IMR-90 (cell line): ENCODE results near the gene PLCG2. TPM values are rescaled to one million over a fixed set of nuclear protein-coding genes. Genes with fewer than 3 reads are reported as not detected.

Experiments used
- ATAC-seq: fragments of 200-7000 bp; cut with Tn5 transposase; 2 replicates; pipeline ENCODE4 v1.9.1; 2020; ENCODE audit warnings: low read depth, mild to moderate bottlenecking, moderate library complexity
- BruUV-seq: library from RNA; stranded (reverse); fragments of 400-500 nt; replicated peaks from 2 replicates; lab custom pipeline; 2021; lab: Mats Ljungman, UMichigan
- CTCF ChIA-PET: fragments of 300-600 bp; formaldehyde crosslinking; extraction: SDS; loops from one replicate; lab custom pipeline; 2021; ENCODE audit warnings: antibody characterized with exemption; lab: Yijun Ruan, JAX
- POLR2A ChIA-PET: fragments of 300-600 bp; sonication (Branson Sonifier 250); formaldehyde crosslinking; loops from one replicate; lab custom pipeline; 2022; ENCODE audit warnings: antibody characterized with exemption; ENCODE audit not compliant: unreplicated experiment; lab: Charles Lee
- DNase-seq: peaks from one replicate; pipeline ENCODE4 v3.0.0; 2013
- H2AFZ ChIP-seq: replicated peaks from 2 replicates; pipeline ENCODE3; 2013; ENCODE audit warnings: low read length, mild to moderate bottlenecking; ENCODE audit not compliant: poor library complexity
- H2AK5ac ChIP-seq: 2 replicates; pipeline ENCODE4 v1.6.1; 2013; ENCODE audit warnings: low read depth, low read length, inconsistent platforms
- H2AK9ac ChIP-seq: replicated peaks from 2 replicates; pipeline ENCODE3; 2013; ENCODE audit warnings: mild to moderate bottlenecking, low read depth, low read length, moderate library complexity; ENCODE audit not compliant: poor library complexity
- H2BK120ac ChIP-seq: 2 replicates; pipeline ENCODE4 v1.6.1; 2013; ENCODE audit warnings: low read depth, low read length, inconsistent platforms
- H2BK15ac ChIP-seq: 3 replicates; pipeline ENCODE4 v1.6.1; 2013; ENCODE audit warnings: low read depth, low read length, inconsistent platforms
- H2BK20ac ChIP-seq: 2 replicates; pipeline ENCODE4 v1.6.1; 2013; ENCODE audit warnings: low read depth, mild to moderate bottlenecking, inconsistent platforms, low read length, moderate library complexity
- H2BK5ac ChIP-seq: 2 replicates; pipeline ENCODE4 v1.6.1; 2013; ENCODE audit warnings: mild to moderate bottlenecking, low read depth, low read length, inconsistent platforms; ENCODE audit not compliant: poor library complexity, severe bottlenecking
- H3K14ac ChIP-seq: replicated peaks from 2 replicates; pipeline ENCODE4 v1.6.1; 2013; ENCODE audit warnings: low read depth, low read length, inconsistent platforms
- H3K18ac ChIP-seq: 2 replicates; pipeline ENCODE4 v1.6.1; 2013; ENCODE audit warnings: low read depth, low read length, control low read depth
- H3K23ac ChIP-seq: 2 replicates; pipeline ENCODE4 v1.6.1; 2013; ENCODE audit warnings: low read depth, low read length, inconsistent platforms
- H3K27ac ChIP-seq: 2 replicates; pipeline ENCODE4 v1.5.1; 2013; ENCODE audit warnings: mild to moderate bottlenecking, control low read depth, low read length; ENCODE audit not compliant: insufficient read depth
- H3K27me3 ChIP-seq: 2 replicates; pipeline ENCODE4 v1.6.1; 2013; ENCODE audit warnings: low read length; ENCODE audit not compliant: control insufficient read depth, insufficient read depth
- H3K36me3 ChIP-seq: 2 replicates; pipeline ENCODE4 v1.6.1; 2013; ENCODE audit warnings: low read length, mixed read lengths; ENCODE audit not compliant: control insufficient read depth, insufficient read depth
- H3K4ac ChIP-seq: 2 replicates; pipeline ENCODE4 v1.6.1; 2013; ENCODE audit warnings: low read depth, low read length, inconsistent platforms
- H3K4me1 ChIP-seq: 2 replicates; pipeline ENCODE4 v1.6.1; 2013; ENCODE audit warnings: low read length, mixed read lengths; ENCODE audit not compliant: control insufficient read depth, insufficient read depth
- H3K4me2 ChIP-seq: 2 replicates; pipeline ENCODE4 v1.6.1; 2013; ENCODE audit warnings: low read depth, mild to moderate bottlenecking, control low read depth, low read length, moderate library complexity
- H3K4me3 ChIP-seq: 2 replicates; pipeline ENCODE4 v1.5.1; 2013; ENCODE audit warnings: low read depth, mild to moderate bottlenecking, control low read depth, low read length, moderate library complexity; ENCODE audit not compliant: insufficient read depth
- H3K56ac ChIP-seq: 2 replicates; pipeline ENCODE4 v1.6.1; 2013; ENCODE audit warnings: low read length, inconsistent platforms; ENCODE audit not compliant: insufficient read depth; ENCODE audit errors: extremely low read depth
- H3K79me1 ChIP-seq, 2 experiments: 2 replicates each; pipeline ENCODE4 v1.6.1; 2013; ENCODE audit warnings: low read length in 2 of 2, inconsistent platforms in 1 of 2, low read depth in 1 of 2
- H3K9ac ChIP-seq: 2 replicates; pipeline ENCODE4 v1.6.1; 2013; ENCODE audit warnings: low read depth, low read length, control low read depth
- H3K9me1 ChIP-seq: 2 replicates; pipeline ENCODE4 v1.6.1; 2013; ENCODE audit warnings: low read length, inconsistent platforms; ENCODE audit not compliant: insufficient read depth
- H3K9me3 ChIP-seq: 2 replicates; pipeline ENCODE4 v1.6.1; 2013; ENCODE audit warnings: low read length; ENCODE audit not compliant: control insufficient read depth, insufficient read depth
- H4K20me1 ChIP-seq: 2 replicates; pipeline ENCODE4 v1.6.1; 2013; ENCODE audit warnings: low read length, inconsistent platforms; ENCODE audit not compliant: insufficient read depth
- H4K5ac ChIP-seq: 2 replicates; pipeline ENCODE4 v1.6.1; 2013; ENCODE audit warnings: mild to moderate bottlenecking, low read depth, low read length, control low read depth
- H4K8ac ChIP-seq, 2 experiments: 2 replicates each; pipeline ENCODE4 v1.6.1; 2013; ENCODE audit warnings: low read depth in 2 of 2, low read length in 2 of 2, control low read depth in 1 of 2, inconsistent platforms in 1 of 2
- H4K91ac ChIP-seq: 2 replicates; pipeline ENCODE4 v1.6.1; 2013; ENCODE audit warnings: low read depth, low read length, inconsistent platforms; ENCODE audit not compliant: insufficient read depth
- CTCF ChIP-seq: conservative IDR thresholded peaks from 2 replicates; pipeline ENCODE4 v1.5.1; 2012; ENCODE audit warnings: mild to moderate bottlenecking, low read depth, low read length, improper control_type of control experiment
- MXI1 ChIP-seq: IDR thresholded peaks from 2 replicates; pipeline ENCODE4 v1.6.1; 2012; ENCODE audit warnings: low read depth, mild to moderate bottlenecking, low read length, moderate library complexity, borderline replicate concordance
- NFE2L2 ChIP-seq: fragments of 150-350 bp; IDR thresholded peaks from 2 replicates; pipeline ENCODE4 v1.6.1; 2016; ENCODE audit warnings: low read depth, mild to moderate bottlenecking, low read length
- POLR2A ChIP-seq: IDR thresholded peaks from 2 replicates; pipeline ENCODE4 v1.6.1; 2012; ENCODE audit warnings: mild to moderate bottlenecking, low read depth, low read length
- RAD21 ChIP-seq: IDR thresholded peaks from 2 replicates; pipeline ENCODE4 v1.6.1; 2012; ENCODE audit warnings: low read length, improper control_type of control experiment
- USF2 ChIP-seq: fragments of 150-350 bp; IDR thresholded peaks from 2 replicates; pipeline ENCODE4 v1.6.1; 2017; ENCODE audit warnings: mild to moderate bottlenecking, antibody characterized with exemption, low read length, low read depth
- WGBS, 2 experiments: methylation state at CpG; one replicate each; pipeline versions ENCODE4 v1.1.5 to v1.1.7; 2013; ENCODE audit warnings: missing lambda C conversion rate in 2 of 2; ENCODE audit not compliant: insufficient read length in 1 of 2; ENCODE audit errors: extremely low coverage in 2 of 2; 5-methylcytosine and 5-hydroxymethylcytosine counted together
- dilution Hi-C: fragments of 300-500 bp; cut with HindIII; formaldehyde crosslinking; loops from one replicate; pipeline ENCODE4 v1.14.3; 2018; ENCODE audit warnings: low sequenced_read_pairs; ENCODE audit not compliant: unreplicated experiment
- in situ Hi-C: fragments of 300-500 bp; cut with MboI; formaldehyde crosslinking; loops from 3 replicates; pipeline ENCODE4 v1.14.3; 2019; ENCODE audit warnings: low sequenced_read_pairs, inconsistent platforms, mixed read lengths
- intact Hi-C: fragments of 100-400 bp; cut with micrococcal nuclease; formaldehyde crosslinking; loops from 2 replicates; pipeline ENCODE4 v1.10.0; 2022
- polyA plus RNA-seq, 3 experiments: library from polyadenylated mRNA; depleted of rRNA; stranded (reverse); fragments of >200 nt; gene quantifications; 2 replicates each; pipeline ENCODE4 v1.2.3, GENCODE V29; 2012; ENCODE audit warnings: low replicate concordance in 1 of 3
- total RNA-seq: library from RNA; depleted of rRNA; stranded (reverse); fragments of >200 nt; gene quantifications from 2 replicates; pipeline ENCODE4 v1.2.3, GENCODE V29; 2012

PLCG2 gene
- total and polyA plus RNA-seq, 2 of the 4 experiments (the other 2 are of a cell fraction), result 0.14 to 0.18 TPM

GRCh38 chr16:81796583-81797346, 17.7 kb downstream of the PLCG2 start:
- H3K4me1 ChIP-seq, result no peaks in the 10 kb centered on the region
- BruUV-seq, result no TSS peak
- no peak overlapping the region for H3K56ac ChIP-seq
- no peak overlapping the region for H4K5ac ChIP-seq
- peaks cover 2% of the 10 kb centered on the region; the same call in 1 of the 2 replicates for H3K27me3 ChIP-seq
- no peak for DNase-seq
- no peak overlapping the region for H3K23ac ChIP-seq
- POLR2A ChIA-PET, result no interaction called here
- H2BK5ac ChIP-seq, result no peak overlapping the region
- no peak overlapping the region for H2BK15ac ChIP-seq
- no peak for TF ChIP-seq USF2
- no peak for TF ChIP-seq CTCF
- no peak for TF ChIP-seq MXI1
- TF ChIP-seq NFE2L2, result no peak
- no peak for TF ChIP-seq RAD21
- no peak for TF ChIP-seq POLR2A
- H2AK9ac ChIP-seq, result no peak overlapping the region
- H3K4ac ChIP-seq, result no peak overlapping the region
- H3K4me3 ChIP-seq, result no peak overlapping the region
- WGBS, 2 experiments, result no CpG with 5 or more reads among the region's 10 CpGs
- no peak overlapping the region for H3K27ac ChIP-seq
- no peak overlapping the region for H2BK20ac ChIP-seq
- CTCF ChIA-PET, result no interaction called here
- H2AFZ ChIP-seq, result no peak overlapping the region
- no peaks in the 10 kb centered on the region for H3K9me1 ChIP-seq
- no peak overlapping the region for H2AK5ac ChIP-seq
- H3K9me3 ChIP-seq, result no peaks in the 10 kb centered on the region
- no peak for ATAC-seq
- no peak overlapping the region for H4K91ac ChIP-seq
- no peaks in the 10 kb centered on the region for H3K79me1 ChIP-seq
- intact Hi-C loops, result no loop called here
- dilution Hi-C loops, result no loop called here
- H2BK120ac ChIP-seq, result no peak overlapping the region
- H4K8ac ChIP-seq, result no peak overlapping the region
- no peaks in the 10 kb centered on the region for H3K36me3 ChIP-seq
- in situ Hi-C loops, result no loop called here
- H4K20me1 ChIP-seq, result no peaks in the 10 kb centered on the region
- H3K4me2 ChIP-seq, result no peak overlapping the region
- no peak overlapping the region for H3K14ac ChIP-seq
- H3K18ac ChIP-seq, result no peak overlapping the region
- no peak overlapping the region for H3K9ac ChIP-seq
